Heart right ventricle (tissue), 16 donors: ENCODE measurements around the gene P4HA3. TPM values are rescaled to one million over a fixed set of nuclear protein-coding genes. Genes with fewer than 3 reads are reported as not detected.
A peak's percentile ranks its signal among the peaks of the same experiment; 100 is the strongest.

Source experiments
- ATAC-seq, 8 donors: fragments of 200-7000 bp; cut with Tn5 transposase; one replicate each; pipeline ENCODE4 v1.9.1; 2020; ENCODE audit warnings: mild to moderate bottlenecking in 8 of 8, moderate library complexity in 8 of 8, moderate number of reproducible peaks in 1 of 8
- DNase-seq, 2 donors: peaks; one replicate each; pipeline ENCODE4 v3.0.0-alpha.2; 2020
- H3K27ac ChIP-seq, 10 donors: fragments of 200-600 bp; sonication (generic) in 2 of 10; one replicate each; pipeline versions ENCODE4 v1.5.0 to v1.8.0; 2020 to 2022; ENCODE audit warnings: mild to moderate bottlenecking in 3 of 10
- H3K27me3 ChIP-seq, 7 donors: fragments of 200-600 bp; one replicate each; pipeline ENCODE4 v1.8.0; 2021 to 2022; ENCODE audit warnings: mild to moderate bottlenecking in 2 of 7
- H3K36me3 ChIP-seq, 9 donors: fragments of 200-600 bp; sonication (generic) in 1 of 9; one replicate each; pipeline versions ENCODE4 v1.5.0 to v1.8.0; 2020 to 2022; ENCODE audit warnings: mild to moderate bottlenecking in 2 of 9
- H3K4me1 ChIP-seq, 9 donors: fragments of 200-600 bp; sonication (generic) in 1 of 9; one replicate each; pipeline versions ENCODE4 v1.5.0 to v1.8.0; 2020 to 2022; ENCODE audit warnings: mild to moderate bottlenecking in 4 of 9
- H3K4me3 ChIP-seq, 10 donors: fragments of 200-600 bp; sonication (generic) in 2 of 10; one replicate each; pipeline versions ENCODE4 v1.5.0 to v1.8.0; 2020 to 2022; ENCODE audit warnings: mild to moderate bottlenecking in 7 of 10, moderate library complexity in 2 of 10
- H3K9me3 ChIP-seq, 11 donors: fragments of 200-600 bp in 10 of 11; sonication (generic) in 2 of 11; one replicate each; pipeline versions ENCODE4 v1.5.0 to v1.8.0; 2013 to 2022; ENCODE audit warnings: mild to moderate bottlenecking in 2 of 11, control low read depth in 1 of 11, moderate library complexity in 1 of 11
- WGBS, 2 donors: extraction: QIAGEN DNeasy Blood & Tissue Kit; methylation state at CpG; one replicate each; pipeline ENCODE4 v1.1.7; 2013; ENCODE audit warnings: inconsistent platforms in 1 of 2; 5-methylcytosine and 5-hydroxymethylcytosine counted together
- intact Hi-C, 10 donors: fragments of 100-400 bp; cut with DNase I; formaldehyde crosslinking; loops; one replicate each; pipeline versions ENCODE4 v1.11.1 to v1.14.2; 2022
- polyA plus RNA-seq, 2 donors: library from polyadenylated mRNA; stranded (reverse); fragments of 200-250 nt; gene quantifications; one replicate each; pipeline ENCODE4 v1.2.3, GENCODE V29; 2013
- total RNA-seq, 10 donors: library from RNA; stranded (reverse); fragmentation: NEBNext Ultra II Directional in 3 of 10; extraction: Animal tissue kit (Norgen Biotek cat#: 25700) in 3 of 10; gene quantifications; one replicate each; pipeline versions ENCODE4 v1.2.1 to v1.2.4, GENCODE V29; 2021 to 2023
- TF ChIP-seq, protein P1 (sequence below), 9 donors: fragments of 200-600 bp; sonication (generic) in 2 of 9; IDR thresholded peaks; one replicate each; pipeline versions ENCODE4 v1.5.0 to v1.8.0; 2021 to 2022; ENCODE audit warnings: antibody characterized with exemption in 9 of 9, mild to moderate bottlenecking in 5 of 9, moderate library complexity in 1 of 9
- donor health status: Arrhythmogenic right ventricular cardiomyopathy.
- donor health status: ischemic (EF 13 %, LVEDD 7.1; RV severe dilation, severe dysfunction).
- donor health status: healthy with polysubstance abuse.
- donor health status: DM: no; HTN: yes; CAD: no.
- donor health status: DM: no; HTN: no; CAD: no.
- donor health status: ischemic (EF 25% LVEDD 6.9; RV normal size, moderate dysfunction).
- donor health status: ischemic (EF 25% LVEDD 5.7; RV mildly dilated, moderate dysfunction).
- donor health status: healthy.
- donor health status: DM: yes; HTN: yes; CAD: no.
- donor health status: Ischemic cardiomyopathy.
- donor health status: ischemic (EF 35%, LVEDD 5.7; RV mildly dilated, moderate dysfunction).
- donor health status: nonischemic (EF 11% LVEDD 7.7; RV severe dilation, severe dysfunction).
- donor health status: DM: yes; HTN: yes; CAD: no.
- donor health status: PGD.
- donor health status: ischemic (EF 29% LVEDD 5.4; RV normal size, mild dysfunction).
- donor health status: nonischemic (EF 23%, LVEDD 6.1; RV moderate dilation, normal function).

The P4HA3 gene
- total and polyA plus RNA-seq, 12 donors = 0.13 to 0.76 (median 0.30) TPM; not detected in 6

DNA sequence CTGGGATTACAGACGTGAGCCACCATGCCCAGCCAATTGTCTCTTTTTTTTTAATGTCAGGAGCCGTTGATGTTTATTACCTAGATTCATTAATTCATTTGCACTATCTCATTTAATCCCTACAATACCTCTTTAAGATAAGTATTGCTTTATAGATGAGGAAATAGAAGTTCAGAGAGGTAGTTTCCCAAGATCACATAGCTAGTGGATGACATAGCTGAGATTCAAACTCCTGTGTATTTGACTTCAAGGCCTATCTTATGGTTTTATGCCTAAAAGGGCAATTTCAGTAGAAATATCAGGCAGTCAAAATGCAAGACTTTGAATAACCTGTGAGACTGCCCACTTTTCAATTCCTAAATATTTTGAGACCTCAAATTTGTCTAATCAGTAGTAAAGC, 73.9 kb downstream of the P4HA3 start:
- Histone ChIP-seq H3K27me3 (no peaks in the 10 kb centered on the region), H3K27ac (peak overlapping the region in 1 of 10 donors; percentile 3), H3K9me3 (no peaks in the 10 kb centered on the region), H3K4me3 (no peak overlapping the region), H3K4me1 (peaks cover 0 to 12% (median 7%) of the 10 kb centered on the region in 9 donors), H3K36me3 (peaks cover 0 to 94% (median 37%) of the 10 kb centered on the region in 9 donors)
- WGBS, 2 donors = 89 to 91% methylated on average over 2 of the region's 2 CpGs
- DNase-seq = no peak
- intact Hi-C loops = loop anchor here in 1 of 10 donors (10.0 kb wide), 1 partner anchor 83 kb away; no protein-coding TSS in a partner anchor
- TF ChIP-seq, protein P1, sequence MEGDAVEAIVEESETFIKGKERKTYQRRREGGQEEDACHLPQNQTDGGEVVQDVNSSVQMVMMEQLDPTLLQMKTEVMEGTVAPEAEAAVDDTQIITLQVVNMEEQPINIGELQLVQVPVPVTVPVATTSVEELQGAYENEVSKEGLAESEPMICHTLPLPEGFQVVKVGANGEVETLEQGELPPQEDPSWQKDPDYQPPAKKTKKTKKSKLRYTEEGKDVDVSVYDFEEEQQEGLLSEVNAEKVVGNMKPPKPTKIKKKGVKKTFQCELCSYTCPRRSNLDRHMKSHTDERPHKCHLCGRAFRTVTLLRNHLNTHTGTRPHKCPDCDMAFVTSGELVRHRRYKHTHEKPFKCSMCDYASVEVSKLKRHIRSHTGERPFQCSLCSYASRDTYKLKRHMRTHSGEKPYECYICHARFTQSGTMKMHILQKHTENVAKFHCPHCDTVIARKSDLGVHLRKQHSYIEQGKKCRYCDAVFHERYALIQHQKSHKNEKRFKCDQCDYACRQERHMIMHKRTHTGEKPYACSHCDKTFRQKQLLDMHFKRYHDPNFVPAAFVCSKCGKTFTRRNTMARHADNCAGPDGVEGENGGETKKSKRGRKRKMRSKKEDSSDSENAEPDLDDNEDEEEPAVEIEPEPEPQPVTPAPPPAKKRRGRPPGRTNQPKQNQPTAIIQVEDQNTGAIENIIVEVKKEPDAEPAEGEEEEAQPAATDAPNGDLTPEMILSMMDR (IDR thresholded peaks at IDR 0.05) = no peak
- ATAC-seq = no peak

DNA sequence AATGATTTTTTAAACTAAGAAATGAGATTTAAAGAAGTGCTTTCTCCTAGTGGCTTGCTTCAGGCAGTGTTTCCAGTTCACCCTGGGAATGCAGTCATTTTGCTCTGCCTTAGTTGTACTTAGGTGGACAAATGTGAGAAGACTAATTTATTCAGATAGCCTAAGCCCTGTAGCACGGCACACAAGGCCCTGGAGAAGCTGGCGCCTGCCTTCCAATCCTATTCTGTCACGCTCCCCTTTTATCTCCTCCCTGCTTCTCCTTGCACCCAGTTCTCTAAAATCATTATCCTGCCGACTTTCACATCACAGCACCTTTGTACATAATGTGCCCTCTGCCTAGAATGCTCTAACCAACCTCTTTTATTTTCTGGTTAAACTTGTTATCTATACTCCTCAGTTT, 76.3 kb downstream of the P4HA3 start:
- no peaks in the 10 kb centered on the region for H3K27me3 ChIP-seq
- peaks cover 0 to 98% (median 28%) of the 10 kb centered on the region in 9 donors for H3K36me3 ChIP-seq
- intact Hi-C loops = loop anchor here in 1 of 10 donors (10.0 kb wide), 1 partner anchor 80 kb away; no protein-coding TSS in a partner anchor
- WGBS, 2 donors = 73 to 83% methylated on average over 4 of the region's 4 CpGs
- H3K27ac ChIP-seq = no peak overlapping the region
- ATAC-seq (peak in 2 of 8 donors; percentile 50 to 74), DNase-seq (no peak)
- TF ChIP-seq, protein P1 (IDR thresholded peaks at IDR 0.05) = no peak
- peaks cover 0 to 17% (median 7%) of the 10 kb centered on the region in 9 donors for H3K4me1 ChIP-seq
- no peaks in the 10 kb centered on the region for H3K9me3 ChIP-seq
- H3K4me3 ChIP-seq = no peak overlapping the region

DNA sequence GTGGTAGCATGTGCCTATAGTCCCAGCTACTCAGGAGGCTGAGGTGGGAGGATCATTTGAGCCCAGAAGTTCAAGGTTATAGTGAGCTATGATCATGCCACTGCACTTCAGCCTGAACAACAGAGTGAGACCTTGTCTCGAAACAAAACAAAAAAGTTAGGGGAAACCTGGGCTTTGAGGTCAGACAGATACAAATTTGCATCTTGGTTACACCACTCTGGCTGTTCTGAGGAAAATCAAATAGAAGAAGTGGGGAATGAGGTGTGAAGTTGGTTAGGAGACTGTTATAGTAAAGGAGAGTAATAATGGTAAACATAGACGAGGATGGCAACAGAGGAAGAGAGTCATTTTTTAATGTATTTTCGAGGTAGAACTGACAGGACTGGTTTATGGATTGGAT, 77.8 kb downstream of the P4HA3 start:
- no peaks in the 10 kb centered on the region for H3K9me3 ChIP-seq
- intact Hi-C loops = loop anchor here in 1 of 10 donors (10.0 kb wide), 1 partner anchor 79 kb away; no protein-coding TSS in a partner anchor
- H3K4me3 ChIP-seq = no peak overlapping the region
- TF ChIP-seq, protein P1 (IDR thresholded peaks at IDR 0.05) = no peak
- WGBS, 2 donors = 97 to 98% methylated on average over 3 of the region's 3 CpGs
- H3K4me1 ChIP-seq = peaks cover 0 to 21% (median 9%) of the 10 kb centered on the region in 9 donors
- H3K27me3 ChIP-seq = no peaks in the 10 kb centered on the region
- H3K27ac ChIP-seq = no peak overlapping the region
- peaks cover 0 to 88% (median 19%) of the 10 kb centered on the region in 9 donors for H3K36me3 ChIP-seq
- ATAC-seq (no peak), DNase-seq (no peak)

DNA sequence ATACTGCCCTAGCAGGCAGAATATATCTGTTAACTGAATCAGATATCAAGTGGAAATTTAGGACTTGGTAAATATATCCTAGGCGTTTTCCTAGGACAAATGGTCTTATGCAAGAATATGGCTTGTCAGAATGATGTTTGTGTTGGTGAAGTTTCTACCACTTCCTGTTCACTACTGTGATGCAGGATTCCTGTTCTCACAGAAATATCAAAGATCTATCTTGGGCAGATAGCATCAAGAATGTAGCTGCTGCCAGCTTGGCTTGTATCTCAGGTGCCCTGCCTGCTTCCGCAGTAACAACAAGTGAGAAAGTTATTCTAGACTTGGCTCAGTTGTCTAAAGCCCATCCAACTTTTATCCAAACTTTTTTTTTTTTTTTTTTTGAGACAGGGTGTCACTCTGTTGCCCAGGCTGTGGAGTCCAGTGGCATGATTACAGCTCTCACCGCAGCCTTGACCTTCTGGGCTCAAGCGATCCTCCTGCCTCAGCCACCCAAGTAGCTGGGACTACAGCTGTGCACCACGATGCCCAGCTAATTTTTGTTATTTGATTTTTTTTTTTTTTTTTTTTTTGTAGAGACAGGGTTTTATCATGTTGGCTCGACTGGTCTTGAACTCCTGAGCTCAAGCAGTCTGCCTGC, 79.0 kb downstream of the P4HA3 start:
- TF ChIP-seq, protein P1 (IDR thresholded peaks at IDR 0.05) = no peak
- intact Hi-C loops = loop anchor here in 1 of 10 donors (10.0 kb wide), 1 partner anchor 78 kb away; no protein-coding TSS in a partner anchor
- Histone ChIP-seq H3K36me3 (peaks cover 0 to 77% (median 19%) of the 10 kb centered on the region in 9 donors), H3K4me1 (peaks cover 0 to 15% (median 9%) of the 10 kb centered on the region in 9 donors), H3K4me3 (no peak overlapping the region), H3K9me3 (no peaks in the 10 kb centered on the region), H3K27me3 (no peaks in the 10 kb centered on the region), H3K27ac (no peak overlapping the region)
- WGBS, 2 donors = 73 to 83% methylated on average over 6 of the region's 6 CpGs
- ATAC-seq (peak in 3 of 8 donors; percentile 45 to 66 (median 53)), DNase-seq (no peak)
